GM23248 (cell line): Measurements from ENCODE around the gene PDE3A.

ENCODE experiments used
- EZH2 ChIP-seq: fragments of 200-600 bp; sonication (generic); IDR thresholded peaks from 2 replicates; pipeline ENCODE4 v1.6.1; 2018; ENCODE audit warnings: antibody characterized with exemption, mild to moderate bottlenecking; ENCODE audit not compliant: insufficient read depth, poor library complexity, severe bottlenecking
- EZH2phosphoT487 ChIP-seq: fragments of 200-600 bp; sonication (generic); IDR thresholded peaks from 2 replicates; pipeline ENCODE4 v1.6.1; 2018; ENCODE audit warnings: antibody characterized with exemption, moderate library complexity, mild to moderate bottlenecking, low read depth; ENCODE audit not compliant: insufficient read depth

DNA sequence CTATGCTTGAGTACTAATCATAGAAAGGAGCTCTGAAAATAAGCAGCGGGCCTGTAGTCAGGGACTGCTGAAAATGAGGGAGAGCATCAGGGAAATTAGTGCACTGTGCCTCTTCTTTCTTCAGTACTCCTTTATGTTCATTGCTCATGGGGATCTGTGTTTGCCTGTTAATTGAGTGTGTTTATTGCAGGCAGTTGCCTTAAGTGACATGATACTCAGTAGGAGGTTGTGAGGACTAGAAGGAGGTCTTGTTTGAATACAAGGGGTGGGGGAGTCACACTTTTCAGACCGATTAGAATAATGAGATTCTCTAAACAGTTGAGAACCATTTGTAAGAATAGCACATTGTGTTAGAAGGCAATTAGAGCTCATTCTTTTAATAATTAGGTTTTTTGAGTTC is 224.2 kb downstream of the PDE3A start:
- TF ChIP-seq EZH2: no peak
- no peak for TF ChIP-seq EZH2phosphoT487
